K562 (cell line): ENCODE results near the gene RELL1. TPM values are rescaled to one million over a fixed set of nuclear protein-coding genes. Genes with fewer than 3 reads are reported as not detected.
A peak's percentile ranks its signal among the peaks of the same experiment; 100 is the strongest.
"Not testable (repeated sequence)": the region's sequence is repeated elsewhere in the genome, so short reads cannot be mapped to it uniquely, and the experiment has no call there.

Experiments
- ATAC-seq: fragments of 200-7000 bp; cut with Tn5 transposase; 3 replicates; pipeline ENCODE4 v1.9.1; 2020; ENCODE audit warnings: moderate library complexity
- BruUV-seq: library from RNA; stranded (reverse); fragments of 400-500 nt; replicated peaks from 2 replicates; lab custom pipeline; 2021; lab: Mats Ljungman, UMichigan
- CTCF ChIA-PET: fragments of 300-600 bp; formaldehyde crosslinking; extraction: SDS; loops from one replicate; lab custom pipeline; 2021; ENCODE audit warnings: low intra/inter-chr PET ratio; lab: Yijun Ruan, JAX
- POLR2A ChIA-PET: fragments of 300-600, 350-650 bp; sonication (Branson Sonifier 250); formaldehyde crosslinking; extraction: SDS; loops from one replicate; lab custom pipeline; 2021; ENCODE audit warnings: antibody characterized with exemption, inconsistent platforms; lab: Yijun Ruan, JAX
- DNase-seq, 4 experiments: peaks; one replicate each; pipeline versions ENCODE4 v3.0.0 to v3.0.0-alpha.2; 2011 to 2018; ENCODE audit warnings: low spot score in 3 of 4, mixed read lengths in 3 of 4; ENCODE audit errors: extremely low read depth in 1 of 4
- FAIRE-seq: peaks from 2 replicates; lab custom pipeline; 2011; peaks lifted over from hg19 to GRCh38; lab: Jason Lieb, UNC
- H2AFZ ChIP-seq: 2 replicates; pipeline ENCODE4 v1.6.0; 2011; ENCODE audit warnings: low read depth, low read length, control low read depth, inconsistent platforms
- H3K27ac ChIP-seq: fragments of 200-600 bp; 3 replicates; pipeline ENCODE4 v1.8.0; 2011; ENCODE audit warnings: low read depth, mild to moderate bottlenecking, control low read depth, inconsistent platforms, low read length, moderate library complexity, mixed read lengths; ENCODE audit errors: extremely low read depth
- H3K27me3 ChIP-seq, 2 experiments: fragments of 300-600 bp in 1 of 2; 2 replicates in 1 of 2; 3 replicates in 1 of 2; pipeline versions ENCODE4 v1.6.0 to v1.8.0; 2011; ENCODE audit warnings: inconsistent platforms in 2 of 2, low read length in 2 of 2, mild to moderate bottlenecking in 1 of 2, mixed read lengths in 1 of 2, moderate library complexity in 1 of 2; ENCODE audit not compliant: control insufficient read depth in 2 of 2, insufficient read depth in 2 of 2
- H3K36me3 ChIP-seq: fragments of 300-600 bp; 3 replicates; pipeline ENCODE4 v1.8.0; 2011; ENCODE audit warnings: mild to moderate bottlenecking, low read length, inconsistent platforms; ENCODE audit not compliant: control insufficient read depth, insufficient read depth
- H3K4me1 ChIP-seq, 2 experiments: fragments of 200-600 bp in 1 of 2; replicated peaks in 1 of 2; 2 replicates in 1 of 2; 3 replicates in 1 of 2; pipeline versions ENCODE4 v1.5.1 to v1.8.0; 2011; ENCODE audit warnings: inconsistent platforms in 2 of 2, low read length in 2 of 2, mild to moderate bottlenecking in 1 of 2, mixed read lengths in 1 of 2, moderate library complexity in 1 of 2; ENCODE audit not compliant: control insufficient read depth in 2 of 2, insufficient read depth in 2 of 2
- H3K4me2 ChIP-seq: 2 replicates; pipeline ENCODE4 v1.6.1; 2011; ENCODE audit warnings: low read length, control low read depth, inconsistent platforms, mixed read lengths; ENCODE audit not compliant: insufficient read depth
- H3K4me3 ChIP-seq: fragments of 200-600 bp; sonication (generic), shearing (Covaris generic); 2 replicates; pipeline ENCODE4 v1.5.1; 2016; ENCODE audit warnings: control low read depth, inconsistent platforms
- H3K79me2 ChIP-seq: fragments of 200-600 bp; 3 replicates; pipeline ENCODE4 v1.8.0; 2011; ENCODE audit warnings: low read length, inconsistent platforms; ENCODE audit not compliant: control insufficient read depth, insufficient read depth
- H3K9ac ChIP-seq, 2 experiments: 2 replicates each; pipeline versions ENCODE4 v1.6.0 to v1.6.1; 2011; ENCODE audit warnings: low read depth in 2 of 2, low read length in 2 of 2, control low read depth in 1 of 2, inconsistent platforms in 1 of 2, mild to moderate bottlenecking in 1 of 2, mixed read lengths in 1 of 2; ENCODE audit not compliant: insufficient read depth in 1 of 2
- H3K9me1 ChIP-seq: one replicate; pipeline ENCODE4 v1.6.0; 2011; ENCODE audit warnings: inconsistent platforms, mild to moderate bottlenecking, low read length, moderate library complexity; ENCODE audit not compliant: control insufficient read depth, insufficient read depth
- H3K9me3 ChIP-seq: replicated peaks from 2 replicates; pipeline ENCODE4 v1.5.1; 2011; ENCODE audit warnings: low read depth, low read length, inconsistent platforms; ENCODE audit not compliant: control insufficient read depth, insufficient read depth
- H4K20me1 ChIP-seq: replicated peaks from 2 replicates; pipeline ENCODE4 v1.6.1; 2011; ENCODE audit warnings: low read length, inconsistent platforms, mixed read lengths; ENCODE audit not compliant: control insufficient read depth, insufficient read depth
- BCOR ChIP-seq: fragments of 450-650 bp; IDR thresholded peaks from 2 replicates; pipeline ENCODE4 v1.6.1; 2016
- ILF3 ChIP-seq: fragments of 450-650 bp; IDR thresholded peaks from 2 replicates; pipeline ENCODE4 v1.6.1; 2018; ENCODE audit warnings: antibody characterized with exemption, mild to moderate bottlenecking, moderate library complexity, borderline replicate concordance
- JUND ChIP-seq, 2 experiments: IDR thresholded peaks; 2 replicates in 1 of 2; 3 replicates in 1 of 2; pipeline ENCODE4 v1.6.1; 2011; ENCODE audit warnings: borderline replicate concordance in 2 of 2, low read depth in 2 of 2, low read length in 2 of 2, improper control_type of control experiment in 1 of 2, missing biosample characterization in 1 of 2, missing genetic modification characterization in 1 of 2, missing genetic modification reagents in 1 of 2
- MEIS2 ChIP-seq: fragments of 450-650 bp; IDR thresholded peaks from 2 replicates; pipeline ENCODE4 v1.6.1; 2014; ENCODE audit warnings: mild to moderate bottlenecking; ENCODE audit not compliant: partially characterized antibody
- RBM25 ChIP-seq: fragments of 200-400 bp; formaldehyde crosslinking; IDR thresholded peaks from 2 replicates; pipeline ENCODE4 v1.6.1; 2018; ENCODE audit warnings: low read length, low read depth, moderate library complexity; ENCODE audit not compliant: severe bottlenecking
- WGBS: fragments of 100-300 bp; shearing (Covaris generic); methylation state at CpG from one replicate; pipeline ENCODE4 v1.1.6; 2016; ENCODE audit warnings: low coverage, mixed read lengths; ENCODE audit not compliant: insufficient coverage; ENCODE audit errors: missing lambda C conversion rate; 5-methylcytosine and 5-hydroxymethylcytosine counted together
- in situ Hi-C: fragments of 300-500 bp; cut with MboI; formaldehyde crosslinking; loops from 4 replicates; pipeline ENCODE4 v1.15.0; 2018; ENCODE audit warnings: inconsistent platforms, mixed read lengths
- intact Hi-C: fragments of 100-400 bp; cut with micrococcal nuclease; formaldehyde crosslinking; loops from 2 replicates; pipeline ENCODE4 v1.14.2; 2022
- polyA plus RNA-seq, 8 experiments: library from polyadenylated mRNA; depleted of rRNA in 4 of 8; stranded (reverse) in 5 of 8; unstranded in 3 of 8; fragments of >200 nt; fragmentation: Nextera tagmentation in 2 of 8; fragmentation: Illumina TruSeq in 1 of 8; extraction: Ambion mirVana in 2 of 8; extraction: Trizol in 1 of 8; gene quantifications; 2 replicates each; pipeline versions ENCODE4 v1.2.1 to v1.2.3, GENCODE V29; 2011 to 2014; ENCODE audit warnings: inconsistent platforms in 1 of 8, missing spikeins in 1 of 8
- total RNA-seq, 7 experiments: library from RNA; depleted of rRNA in 6 of 7; stranded (reverse); fragments of >200 nt in 6 of 7; fragmentation: Illumina TruSeq in 2 of 7; extraction: Trizol in 2 of 7; gene quantifications; 2 replicates each; pipeline versions ENCODE4 v1.2.1 to v1.2.3, GENCODE V29; 2011 to 2021; ENCODE audit warnings: low replicate concordance in 1 of 7

RELL1 gene
- total and polyA plus RNA-seq, 9 of the 15 experiments (the other 6 are each of a cell fraction or from before 2014, with no cell fraction given), result 0.06 to 3.5 (median 1.7) TPM; not detected in 1

DNA sequence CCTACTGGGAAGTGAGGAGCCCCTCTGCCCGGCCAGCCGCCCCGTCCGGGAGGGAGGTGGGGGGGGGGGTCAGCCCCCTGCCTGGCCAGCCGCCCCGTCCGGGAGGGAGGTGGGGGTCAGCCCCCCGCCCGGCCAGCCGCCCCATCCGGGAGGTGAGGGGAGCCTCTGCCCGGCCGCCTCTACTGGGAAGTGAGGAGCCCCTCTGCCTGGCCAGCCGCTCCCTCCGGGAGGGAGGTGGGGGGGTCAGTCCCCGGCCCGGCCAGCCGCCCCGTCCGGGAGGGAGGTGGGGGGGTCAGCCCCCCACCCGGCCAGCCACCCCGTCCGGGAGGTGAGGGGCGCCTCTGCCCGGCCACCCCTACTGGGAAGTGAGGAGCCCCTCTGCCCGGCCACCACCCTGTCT lies 17.1 kb downstream of the RELL1 start:
- H3K27me3 ChIP-seq, in situ Hi-C loops: not testable (repeated sequence)

DNA sequence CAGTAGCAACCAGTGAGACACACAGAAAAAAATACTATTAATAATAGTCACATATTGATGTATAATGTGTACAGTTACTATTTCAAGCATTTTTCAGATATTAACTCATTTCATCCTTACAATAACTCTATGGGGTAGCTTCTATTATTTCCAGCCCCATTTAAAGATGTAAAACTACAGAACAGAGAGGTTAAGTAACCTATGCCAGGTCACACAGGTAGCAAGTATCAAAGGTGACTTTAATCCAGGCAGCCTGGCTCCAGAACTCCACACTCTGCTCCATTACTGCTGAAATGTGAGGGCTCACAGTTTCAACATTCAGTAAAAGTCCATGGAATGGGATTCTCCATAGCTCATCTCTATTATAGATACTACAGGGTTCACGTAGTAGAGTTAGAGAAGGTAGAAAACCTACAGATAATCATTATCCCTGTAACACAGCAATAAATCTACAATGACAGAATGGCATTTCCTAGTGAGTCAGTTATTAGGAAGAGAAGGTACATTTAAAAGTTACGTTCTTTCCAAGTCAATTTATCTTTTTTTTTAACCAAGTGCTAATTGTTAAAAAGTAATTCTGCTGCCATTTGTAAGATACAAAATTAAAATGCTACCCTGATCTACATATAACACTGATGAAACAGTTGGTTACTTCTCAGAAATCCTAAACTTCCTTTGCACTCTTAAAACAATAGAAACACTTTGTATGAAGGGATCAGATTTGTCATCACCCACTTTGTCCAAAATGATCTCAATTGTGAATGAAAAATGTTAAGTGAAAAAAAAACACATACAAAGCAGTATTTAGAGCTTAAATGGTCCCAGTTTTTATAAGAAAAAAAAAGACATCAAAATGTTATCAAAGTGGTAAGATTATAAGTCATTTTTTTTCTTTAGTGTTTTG lies 18.7 kb downstream of the RELL1 start:
- no peak overlapping the region for H3K9ac ChIP-seq
- no peak overlapping the region for H2AFZ ChIP-seq
- POLR2A ChIA-PET, result no interaction called here
- no peaks in the 10 kb centered on the region for H3K36me3 ChIP-seq
- no peak overlapping the region for H3K4me2 ChIP-seq
- no peak for ATAC-seq
- intact Hi-C loops, result no loop called here
- WGBS, result 14% methylated on average over 2 of the region's 2 CpGs
- no peak for DNase-seq
- H3K27ac ChIP-seq, result no peak overlapping the region
- H3K4me1 ChIP-seq, result no peaks in the 10 kb centered on the region; a peak in 1 of 5 replicates
- no TSS peak for BruUV-seq
- in situ Hi-C loops, result no loop called here
- no peaks in the 10 kb centered on the region for H3K9me1 ChIP-seq
- H4K20me1 ChIP-seq, result no peaks in the 10 kb centered on the region
- no peak for FAIRE-seq
- TF ChIP-seq RBM25 (peak; percentile 76), JUND (IDR thresholded peaks at IDR 0.05; ENCODE audit: borderline replicate concordance, low read depth, low read length) (no peak), JUND (tag; IDR thresholded peaks at IDR 0.05; ENCODE audit: borderline replicate concordance, low read depth, low read length) (no peak), BCOR (peak; percentile 55; the same call in 1 of the 2 replicates), MEIS2 (peak; percentile 14), ILF3 (no peak)
- CTCF ChIA-PET, result no interaction called here
- H3K79me2 ChIP-seq, result no peaks in the 10 kb centered on the region
- no peaks in the 10 kb centered on the region for H3K9me3 ChIP-seq
- no peak overlapping the region for H3K4me3 ChIP-seq
- peaks cover 0 to 4% of the 10 kb centered on the region in 2 experiments; a peak in 1 of 5 replicates for H3K27me3 ChIP-seq

More for the DNA sequence above, 17.1 kb downstream of the RELL1 start:
- intact Hi-C loops, ATAC-seq, H3K27ac ChIP-seq, H3K79me2 ChIP-seq, CTCF ChIA-PET, DNase-seq, H3K9me1 ChIP-seq, H3K36me3 ChIP-seq, FAIRE-seq, H3K9ac ChIP-seq, H3K4me1 ChIP-seq, H3K4me3 ChIP-seq, POLR2A ChIA-PET, H3K9me3 ChIP-seq, H4K20me1 ChIP-seq, H2AFZ ChIP-seq, BruUV-seq, H3K4me2 ChIP-seq: not testable (repeated sequence)
- no CpG with 5 or more reads among the region's 26 CpGs for WGBS
